Sigmoid colon (tissue), 4 donors: ENCODE results near the gene ITM2C.

Source experiments
- EP300 ChIP-seq, 4 donors: sonication (generic); formaldehyde crosslinking; IDR thresholded peaks; one replicate each; pipeline ENCODE4 v1.6.1; 2017; ENCODE audit warnings: antibody characterized with exemption in 4 of 4
- POLR2A ChIP-seq, 2 donors: fragments of 450-650 bp; IDR thresholded peaks; one replicate each; pipeline ENCODE4 v1.6.1; 2016; ENCODE audit warnings: antibody characterized with exemption in 2 of 2, mild to moderate bottlenecking in 2 of 2, moderate library complexity in 2 of 2
- POLR2AphosphoS5 ChIP-seq, 4 donors: sonication (generic); formaldehyde crosslinking; IDR thresholded peaks; one replicate each; pipeline ENCODE4 v1.6.1; 2017; ENCODE audit warnings: antibody characterized with exemption in 4 of 4
- TF ChIP-seq, protein P1 (sequence below), 4 experiments: fragments of 450-650 bp in 3 of 4; fragments of 200-600 bp in 1 of 4; IDR thresholded peaks; one replicate each; pipeline ENCODE4 v1.5.1; 2016 to 2019; ENCODE audit warnings: antibody characterized with exemption in 4 of 4, mild to moderate bottlenecking in 3 of 4, moderate library complexity in 2 of 4

GRCh38 chr2:230874876-230875275 is 10.1 kb downstream of the ITM2C start:
- TF ChIP-seq, protein P1, sequence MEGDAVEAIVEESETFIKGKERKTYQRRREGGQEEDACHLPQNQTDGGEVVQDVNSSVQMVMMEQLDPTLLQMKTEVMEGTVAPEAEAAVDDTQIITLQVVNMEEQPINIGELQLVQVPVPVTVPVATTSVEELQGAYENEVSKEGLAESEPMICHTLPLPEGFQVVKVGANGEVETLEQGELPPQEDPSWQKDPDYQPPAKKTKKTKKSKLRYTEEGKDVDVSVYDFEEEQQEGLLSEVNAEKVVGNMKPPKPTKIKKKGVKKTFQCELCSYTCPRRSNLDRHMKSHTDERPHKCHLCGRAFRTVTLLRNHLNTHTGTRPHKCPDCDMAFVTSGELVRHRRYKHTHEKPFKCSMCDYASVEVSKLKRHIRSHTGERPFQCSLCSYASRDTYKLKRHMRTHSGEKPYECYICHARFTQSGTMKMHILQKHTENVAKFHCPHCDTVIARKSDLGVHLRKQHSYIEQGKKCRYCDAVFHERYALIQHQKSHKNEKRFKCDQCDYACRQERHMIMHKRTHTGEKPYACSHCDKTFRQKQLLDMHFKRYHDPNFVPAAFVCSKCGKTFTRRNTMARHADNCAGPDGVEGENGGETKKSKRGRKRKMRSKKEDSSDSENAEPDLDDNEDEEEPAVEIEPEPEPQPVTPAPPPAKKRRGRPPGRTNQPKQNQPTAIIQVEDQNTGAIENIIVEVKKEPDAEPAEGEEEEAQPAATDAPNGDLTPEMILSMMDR (IDR thresholded peaks at IDR 0.05): no peak
- TF ChIP-seq EP300 (IDR thresholded peaks at IDR 0.05) (no peak), POLR2A (IDR thresholded peaks at IDR 0.05) (no peak), POLR2AphosphoS5 (IDR thresholded peaks at IDR 0.05) (no peak)
